Measurements from ENCODE around the gene RPL36AL.

- TF ChIP-seq, protein P1, sequence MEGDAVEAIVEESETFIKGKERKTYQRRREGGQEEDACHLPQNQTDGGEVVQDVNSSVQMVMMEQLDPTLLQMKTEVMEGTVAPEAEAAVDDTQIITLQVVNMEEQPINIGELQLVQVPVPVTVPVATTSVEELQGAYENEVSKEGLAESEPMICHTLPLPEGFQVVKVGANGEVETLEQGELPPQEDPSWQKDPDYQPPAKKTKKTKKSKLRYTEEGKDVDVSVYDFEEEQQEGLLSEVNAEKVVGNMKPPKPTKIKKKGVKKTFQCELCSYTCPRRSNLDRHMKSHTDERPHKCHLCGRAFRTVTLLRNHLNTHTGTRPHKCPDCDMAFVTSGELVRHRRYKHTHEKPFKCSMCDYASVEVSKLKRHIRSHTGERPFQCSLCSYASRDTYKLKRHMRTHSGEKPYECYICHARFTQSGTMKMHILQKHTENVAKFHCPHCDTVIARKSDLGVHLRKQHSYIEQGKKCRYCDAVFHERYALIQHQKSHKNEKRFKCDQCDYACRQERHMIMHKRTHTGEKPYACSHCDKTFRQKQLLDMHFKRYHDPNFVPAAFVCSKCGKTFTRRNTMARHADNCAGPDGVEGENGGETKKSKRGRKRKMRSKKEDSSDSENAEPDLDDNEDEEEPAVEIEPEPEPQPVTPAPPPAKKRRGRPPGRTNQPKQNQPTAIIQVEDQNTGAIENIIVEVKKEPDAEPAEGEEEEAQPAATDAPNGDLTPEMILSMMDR (IDR thresholded peaks at IDR 0.05 in 2 of 3, conservative IDR thresholded peaks at IDR 0.05 in 1 of 3; ENCODE audit: control insufficient read depth in 2 of 3, extremely low read depth in 1 of 3, insufficient read depth in 1 of 3, low read depth in 3 of 3, low read length in 3 of 3): peak; percentile 80 to 99 (median 87); a peak in 5 of 6 replicates
- TF ChIP-seq ZBTB40 (IDR thresholded peaks at IDR 0.05; ENCODE audit: borderline replicate concordance) (no peak), NFYB (IDR thresholded peaks at IDR 0.05; ENCODE audit: insufficient read depth, low read depth, low read length) (no peak), RFX5 (IDR thresholded peaks at IDR 0.05; ENCODE audit: low read depth, low read length) (no peak), MLLT1 (IDR thresholded peaks at IDR 0.05) (peak; percentile 61), SUZ12 (IDR thresholded peaks at IDR 0.05; ENCODE audit: unreplicated experiment) (no peak), TCF7 (IDR thresholded peaks at IDR 0.05; ENCODE audit: borderline replicate concordance) (no peak), ZBED1 (IDR thresholded peaks at IDR 0.05; ENCODE audit: borderline replicate concordance) (peak; percentile 74; the same call in 1 of the 2 replicates), NBN (IDR thresholded peaks at IDR 0.05) (peak; percentile 91)
These were observed 13.5 kb upstream of the RPL36AL start for GRCh38 chr14:49633640-49634546.
